Adrenal gland (tissue), 12 donors: ENCODE measurements around the gene TPSG1. TPM values are rescaled to one million over a fixed set of nuclear protein-coding genes. Genes with fewer than 3 reads are reported as not detected.
"Not testable (repeated sequence)": the region's sequence is repeated elsewhere in the genome, so short reads cannot be mapped to it uniquely, and the experiment has no call there.

Experiments
- DNase-seq, 7 donors: peaks; one replicate each; pipeline ENCODE4 v3.0.0-alpha.2; 2019 to 2020
- H3K27ac ChIP-seq, 5 donors: fragments of 200-600 bp; sonication (generic) in 4 of 5; 1 replicate in 3 of 5; 2 replicates in 2 of 5; pipeline versions ENCODE4 v1.5.1 to v1.8.0; 2016 to 2020; ENCODE audit warnings: mild to moderate bottlenecking in 1 of 5
- H3K27me3 ChIP-seq: fragments of 200-600 bp; 2 replicates; pipeline ENCODE4 v1.8.0; 2021
- H3K36me3 ChIP-seq, 2 donors: fragments of 200-600 bp; replicated peaks in 1 of 2; 1 replicate in 1 of 2; 2 replicates in 1 of 2; pipeline versions ENCODE4 v1.5.1 to v1.8.0; 2018 to 2022
- H3K4me1 ChIP-seq, 2 donors: fragments of 200-600 bp; replicated peaks in 1 of 2; 1 replicate in 1 of 2; 2 replicates in 1 of 2; pipeline versions ENCODE4 v1.5.1 to v1.8.0; 2018 to 2021
- H3K4me3 ChIP-seq, 4 donors: fragments of 200-600 bp; sonication (generic) in 3 of 4; one replicate each; pipeline ENCODE4 v1.5.1; 2016 to 2018
- H3K9me3 ChIP-seq, 3 donors: fragments of 200-600 bp; sonication (generic) in 1 of 3; replicated peaks in 1 of 3; 1 replicate in 2 of 3; 2 replicates in 1 of 3; pipeline versions ENCODE4 v1.5.1 to v1.8.0; 2016 to 2021
- CTCF ChIP-seq, 6 experiments: fragments of 450-650 bp in 4 of 6; fragments of 200-600 bp in 2 of 6; sonication (generic) in 1 of 6; IDR thresholded peaks; 1 replicate in 5 of 6; 2 replicates in 1 of 6; pipeline versions ENCODE4 v1.5.1 to v1.8.0; 2016 to 2021; ENCODE audit warnings: antibody characterized with exemption in 6 of 6, mild to moderate bottlenecking in 2 of 6, moderate library complexity in 1 of 6
- POLR2A ChIP-seq, 2 donors: fragments of 450-650 bp; IDR thresholded peaks; one replicate each; pipeline ENCODE4 v1.6.1; 2017; ENCODE audit warnings: antibody characterized with exemption in 2 of 2, mild to moderate bottlenecking in 2 of 2, moderate library complexity in 1 of 2
- WGBS, 4 donors: extraction: QIAGEN DNeasy Blood & Tissue Kit in 2 of 4; methylation state at CpG; one replicate each; pipeline versions ENCODE4 v1.1.5 to v1.1.7; 2013 to 2017; 5-methylcytosine and 5-hydroxymethylcytosine counted together
- intact Hi-C, 2 donors: fragments of 100-400 bp; cut with DNase I; formaldehyde crosslinking; loops; one replicate each; pipeline versions ENCODE4 v1.14.1 to v1.15.0; 2022 to 2023
- polyA plus RNA-seq, 3 donors: library from polyadenylated mRNA; stranded (reverse); fragments of 200-250 nt in 2 of 3; fragments of 350-450 nt in 1 of 3; fragmentation: Illumina TruSeq in 1 of 3; extraction: RNeasy Lipid Tissue Mini Kit (QIAGEN cat#74804) in 1 of 3; gene quantifications; one replicate each; pipeline ENCODE4 v1.2.3, GENCODE V29; 2013 to 2014
- total RNA-seq, 9 donors: library from RNA; depleted of rRNA in 4 of 9; stranded (reverse); fragments of >200 nt in 4 of 9; fragments of 120-200 nt in 1 of 9; fragmentation: NEBNext Ultra II Directional in 1 of 9; extraction: Animal tissue kit (Norgen Biotek cat#: 25700) in 1 of 9; gene quantifications; one replicate each; pipeline versions ENCODE4 v1.1.0 to v1.2.4, GENCODE V29; 2013 to 2023
- donor health status: healthy with polysubstance abuse.
- donor health status: Bipolar disorder and iron deficiency.
- donor health status: DM: yes; HTN: yes; CAD: no.
- donor health status: DM: no; HTN: no; CAD: no.
- donor health status: DM: no; HTN: no; CAD: no.
- donor health status: DM: yes; HTN: yes; CAD: no.

TPSG1 gene
- total and polyA plus RNA-seq, 12 donors, result 0.18 to 5.5 (median 0.34) TPM; not detected in 7

GRCh38 chr16:1254821-1255220 lies 29.8 kb upstream of the TPSG1 start:
- H3K36me3 ChIP-seq, intact Hi-C loops, H3K4me1 ChIP-seq, H3K9me3 ChIP-seq, H3K27ac ChIP-seq, DNase-seq, H3K4me3 ChIP-seq: not testable (repeated sequence)
- 83 to 86% methylated on average over 3 of the region's 3 CpGs; no CpG with 5 or more reads in 2 of the 4 donors for WGBS, 4 donors
- peaks cover 10% of the 10 kb centered on the region for H3K27me3 ChIP-seq

- H3K4me3 ChIP-seq, intact Hi-C loops, H3K36me3 ChIP-seq: not testable (repeated sequence)
Measured at GRCh38 chr16:1253701-1254364, 28.8 kb upstream of the TPSG1 start.

GRCh38 chr16:1249031-1249755 lies 24.1 kb upstream of the TPSG1 start:
- intact Hi-C loops, H3K4me3 ChIP-seq, H3K4me1 ChIP-seq, H3K27ac ChIP-seq, H3K27me3 ChIP-seq, H3K9me3 ChIP-seq, DNase-seq, H3K36me3 ChIP-seq: not testable (repeated sequence)
- WGBS, 4 donors, result 80 to 81% methylated on average over 4 to 5 of the region's 43 CpGs; no CpG with 5 or more reads in 2 of the 4 donors

More at GRCh38 chr16:1253701-1254364, 28.8 kb upstream of the TPSG1 start:
- H3K4me1 ChIP-seq, DNase-seq, H3K9me3 ChIP-seq, H3K27me3 ChIP-seq, H3K27ac ChIP-seq: not testable (repeated sequence)
- WGBS, 4 donors, result no CpG with 5 or more reads among the region's 47 CpGs

- not testable (repeated sequence) for H3K9me3 ChIP-seq
Measured at GRCh38 chr16:1247903-1248537, 23.0 kb upstream of the TPSG1 start.

GRCh38 chr16:1245452-1246020 lies 20.5 kb upstream of the TPSG1 start:
- TF ChIP-seq POLR2A (IDR thresholded peaks at IDR 0.05) (no peak), CTCF (IDR thresholded peaks at IDR 0.05) (no peak)
- Histone ChIP-seq H3K27me3 (no peaks in the 10 kb centered on the region), H3K36me3 (no peaks in the 10 kb centered on the region), H3K27ac (no peak overlapping the region), H3K4me1 (no peaks in the 10 kb centered on the region), H3K4me3 (no peak overlapping the region), H3K9me3 (no peaks in the 10 kb centered on the region)
- WGBS, 4 donors, result 46 to 65% (median 57%) methylated on average over 9 to 22 of the region's 22 CpGs
- no peak for DNase-seq
- intact Hi-C loops, result no loop called here

More at GRCh38 chr16:1247903-1248537, 23.0 kb upstream of the TPSG1 start:
- H3K36me3 ChIP-seq, H3K27me3 ChIP-seq, H3K27ac ChIP-seq, H3K4me3 ChIP-seq, DNase-seq, intact Hi-C loops, H3K4me1 ChIP-seq: not testable (repeated sequence)
- 80 to 87% (median 85%) methylated on average over 9 to 14 of the region's 14 CpGs for WGBS, 4 donors

GRCh38 chr16:1244881-1245280 lies 19.8 kb upstream of the TPSG1 start:
- H3K4me3 ChIP-seq, result no peak overlapping the region
- H3K9me3 ChIP-seq, result no peaks in the 10 kb centered on the region
- no peak for TF ChIP-seq POLR2A (IDR thresholded peaks at IDR 0.05)
- no peaks in the 10 kb centered on the region for H3K4me1 ChIP-seq
- H3K36me3 ChIP-seq, result no peaks in the 10 kb centered on the region
- no peak overlapping the region for H3K27ac ChIP-seq
- intact Hi-C loops, result no loop called here
- DNase-seq, result peak in 5 of 7 donors; percentile 35 to 74 (median 63)
- H3K27me3 ChIP-seq, result no peaks in the 10 kb centered on the region
- 31 to 44% (median 36%) methylated on average over 6 to 12 of the region's 12 CpGs for WGBS, 4 donors

GRCh38 chr16:1243907-1244850 lies 19.1 kb upstream of the TPSG1 start:
- 44 to 67% (median 66%) methylated on average over 9 to 29 of the region's 32 CpGs; no CpG with 5 or more reads in 1 of the 4 donors for WGBS, 4 donors
- intact Hi-C loops, result not testable (repeated sequence)

GRCh38 chr16:1243363-1243762 lies 18.3 kb upstream of the TPSG1 start:
- WGBS, 4 donors, result 68 to 90% (median 79%) methylated on average over 4 to 7 of the region's 11 CpGs
- H3K27ac ChIP-seq, H3K36me3 ChIP-seq, DNase-seq, H3K9me3 ChIP-seq, H3K4me3 ChIP-seq, intact Hi-C loops, H3K27me3 ChIP-seq, H3K4me1 ChIP-seq: not testable (repeated sequence)

More at GRCh38 chr16:1243907-1244850, 19.1 kb upstream of the TPSG1 start:
- not testable (repeated sequence) for H3K4me1 ChIP-seq, H3K36me3 ChIP-seq, H3K4me3 ChIP-seq, DNase-seq, H3K27me3 ChIP-seq, H3K9me3 ChIP-seq, H3K27ac ChIP-seq
